CD14-positive monocyte (primary cell): ENCODE measurements around the gene LRPPRC. TPM values are rescaled to one million over a fixed set of nuclear protein-coding genes. Genes with fewer than 3 reads are reported as not detected.

ENCODE experiments used
- DNase-seq, 3 donors: peaks; one replicate each; pipeline ENCODE4 v3.0.0-alpha.2; 2011 to 2022
- H2AFZ ChIP-seq: 2 replicates; pipeline ENCODE4 v1.6.0; 2012; ENCODE audit warnings: mild to moderate bottlenecking, low read depth, low read length, inconsistent platforms; ENCODE audit not compliant: insufficient read depth, poor library complexity, severe bottlenecking
- H3K27ac ChIP-seq, 2 donors: 1 replicate in 1 of 2; 2 replicates in 1 of 2; pipeline ENCODE4 v1.5.1; 2012 to 2013; ENCODE audit warnings: low read length in 2 of 2, control low read depth in 1 of 2, inconsistent platforms in 1 of 2, low read depth in 1 of 2, mild to moderate bottlenecking in 1 of 2
- H3K27me3 ChIP-seq, 2 donors: one replicate each; pipeline versions ENCODE4 v1.6.0 to v1.6.1; 2011 to 2013; ENCODE audit warnings: low read length in 2 of 2; ENCODE audit not compliant: control insufficient read depth in 2 of 2, insufficient read depth in 2 of 2
- H3K36me3 ChIP-seq, 2 donors: replicated peaks in 1 of 2; 1 replicate in 1 of 2; 2 replicates in 1 of 2; pipeline versions ENCODE4 v1.5.1 to v1.6.1; 2012 to 2013; ENCODE audit warnings: low read length in 2 of 2, control low read depth in 1 of 2, inconsistent platforms in 1 of 2, mild to moderate bottlenecking in 1 of 2; ENCODE audit not compliant: insufficient read depth in 2 of 2, control insufficient read depth in 1 of 2
- H3K4me1 ChIP-seq, 2 donors: 1 replicate in 1 of 2; 2 replicates in 1 of 2; pipeline versions ENCODE4 v1.5.1 to v1.6.1; 2012 to 2013; ENCODE audit warnings: low read length in 2 of 2, control low read depth in 1 of 2, inconsistent platforms in 1 of 2, mild to moderate bottlenecking in 1 of 2, moderate library complexity in 1 of 2; ENCODE audit not compliant: insufficient read depth in 2 of 2, control insufficient read depth in 1 of 2
- H3K4me2 ChIP-seq: replicated peaks from 2 replicates; pipeline ENCODE3; 2012; ENCODE audit warnings: low read length, moderate library complexity, mild to moderate bottlenecking; ENCODE audit not compliant: poor library complexity, severe bottlenecking; ENCODE audit errors: extremely low read depth
- H3K4me3 ChIP-seq, 3 experiments: fragments of 200-600 bp in 1 of 3; sonication (generic) in 1 of 3; replicated peaks in 1 of 3; 1 replicate in 2 of 3; 2 replicates in 1 of 3; pipeline ENCODE4 v1.5.1; 2011 to 2013; ENCODE audit warnings: low read length in 3 of 3, mild to moderate bottlenecking in 3 of 3, control low read depth in 2 of 3, low read depth in 2 of 3, inconsistent platforms in 1 of 3, moderate library complexity in 1 of 3
- H3K79me2 ChIP-seq: 2 replicates; pipeline ENCODE4 v1.6.0; 2012; ENCODE audit warnings: mild to moderate bottlenecking, control low read depth, inconsistent platforms, low read length, moderate library complexity; ENCODE audit not compliant: insufficient read depth
- H3K9ac ChIP-seq: 2 replicates; pipeline ENCODE4 v1.6.0; 2017; ENCODE audit warnings: low read length, mild to moderate bottlenecking; ENCODE audit not compliant: insufficient read depth, poor library complexity, severe bottlenecking
- H3K9me3 ChIP-seq, 2 donors: replicated peaks in 1 of 2; 1 replicate in 1 of 2; 2 replicates in 1 of 2; pipeline versions ENCODE4 v1.5.1 to v1.6.1; 2012 to 2013; ENCODE audit warnings: low read length in 2 of 2, control low read depth in 1 of 2; ENCODE audit not compliant: control insufficient read depth in 1 of 2, insufficient read depth in 1 of 2
- H4K20me1 ChIP-seq: 2 replicates; pipeline ENCODE4 v1.6.0; 2012; ENCODE audit warnings: mild to moderate bottlenecking, low read length, control low read depth, moderate library complexity; ENCODE audit not compliant: insufficient read depth
- H3K27ac Mint-ChIP-seq, 7 donors: one replicate each; pipeline ENCODE4 v1.8.0; 2020; ENCODE audit warnings: mild to moderate bottlenecking in 7 of 7, mixed read lengths in 7 of 7, moderate library complexity in 6 of 7, inconsistent platforms in 2 of 7
- H3K27me3 Mint-ChIP-seq, 3 donors: one replicate each; pipeline ENCODE4 v1.8.0; 2021 to 2022; ENCODE audit warnings: low read depth in 3 of 3, mild to moderate bottlenecking in 3 of 3, mixed read lengths in 3 of 3, moderate library complexity in 3 of 3, inconsistent platforms in 1 of 3
- H3K36me3 Mint-ChIP-seq, 2 donors: one replicate each; pipeline ENCODE4 v1.8.0; 2020; ENCODE audit warnings: mixed read lengths in 2 of 2, inconsistent platforms in 1 of 2, mild to moderate bottlenecking in 1 of 2
- H3K4me1 Mint-ChIP-seq: one replicate; pipeline ENCODE4 v1.8.0; 2020; ENCODE audit warnings: mild to moderate bottlenecking, mixed read lengths
- H3K4me3 Mint-ChIP-seq, 2 donors: one replicate each; pipeline ENCODE4 v1.8.0; 2020; ENCODE audit warnings: mild to moderate bottlenecking in 2 of 2, mixed read lengths in 2 of 2, moderate library complexity in 1 of 2
- H3K9me3 Mint-ChIP-seq, 7 donors: one replicate each; pipeline ENCODE4 v1.8.0; 2020 to 2022; ENCODE audit warnings: mixed read lengths in 7 of 7, mild to moderate bottlenecking in 6 of 7, moderate library complexity in 6 of 7, inconsistent platforms in 2 of 7
- CTCF ChIP-seq: fragments of 200-600 bp; IDR thresholded peaks from one replicate; pipeline ENCODE4 v1.8.0; 2022; ENCODE audit warnings: antibody characterized with exemption, mild to moderate bottlenecking
- WGBS: methylation state at CpG from one replicate; pipeline ENCODE4 v1.1.5; 2013; ENCODE audit warnings: missing lambda C conversion rate; ENCODE audit not compliant: insufficient coverage; 5-methylcytosine and 5-hydroxymethylcytosine counted together
- intact Hi-C, 2 donors: fragments of 100-400 bp; cut with micrococcal nuclease; formaldehyde crosslinking; loops; one replicate each; pipeline versions ENCODE4 v1.15.0 to v1.15.1; 2023
- polyA plus RNA-seq, 3 donors: library from polyadenylated mRNA; depleted of rRNA in 1 of 3; unstranded in 2 of 3; stranded (reverse) in 1 of 3; fragments of 300-500 nt in 2 of 3; fragments of >200 nt in 1 of 3; fragmentation: Illumina TruSeq in 2 of 3; gene quantifications; 1 replicate in 2 of 3; 2 replicates in 1 of 3; pipeline ENCODE4 v1.2.3, GENCODE V29; 2012 to 2021

The LRPPRC gene
- polyA plus RNA-seq, 3 donors, result 15.5 to 25.0 (median 24.8) TPM

- DNase-seq, result no peak
- Mint-ChIP-seq H3K27ac (no peak overlapping the region), H3K4me3 (no peak overlapping the region), H3K36me3 (no peaks in the 10 kb centered on the region), H3K4me1 (no peaks in the 10 kb centered on the region), H3K9me3 (peaks cover 0 to 3% (median 0%) of the 10 kb centered on the region in 7 donors), H3K27me3 (peaks cover 0 to 25% (median 1%) of the 10 kb centered on the region in 3 donors)
- WGBS, result 100% methylated on average over 1 of the region's 12 CpGs
- intact Hi-C loops, result no loop called here
- no peak for TF ChIP-seq CTCF
- no peaks in the 10 kb centered on the region for H3K27me3 ChIP-seq
- no peak overlapping the region for H3K4me3 ChIP-seq
- no peaks in the 10 kb centered on the region for H3K79me2 ChIP-seq
- H3K9ac ChIP-seq, result no peak overlapping the region
- H3K27ac ChIP-seq, result no peak overlapping the region
- no peak overlapping the region for H2AFZ ChIP-seq
- H3K4me1 ChIP-seq, result no peaks in the 10 kb centered on the region
- H3K36me3 ChIP-seq, result no peaks in the 10 kb centered on the region
- H4K20me1 ChIP-seq, result no peaks in the 10 kb centered on the region
- no peak overlapping the region for H3K4me2 ChIP-seq
- no peaks in the 10 kb centered on the region for H3K9me3 ChIP-seq
These were observed 123.6 kb downstream of the LRPPRC start for GRCh38 chr2:43872151-43872550.

GRCh38 chr2:43855292-43855691 is 140.5 kb downstream of the LRPPRC start:
- 67% methylated on average over 1 of the region's 2 CpGs for WGBS
- no peak overlapping the region for H2AFZ ChIP-seq
- H3K9me3 ChIP-seq, result no peaks in the 10 kb centered on the region
- Mint-ChIP-seq H3K27ac (no peak overlapping the region), H3K4me3 (no peak overlapping the region), H3K36me3 (no peaks in the 10 kb centered on the region), H3K9me3 (peaks cover 0 to 5% (median 0%) of the 10 kb centered on the region in 7 donors), H3K27me3 (peaks cover 3 to 28% (median 6%) of the 10 kb centered on the region in 3 donors), H3K4me1 (no peaks in the 10 kb centered on the region)
- no peak overlapping the region for H3K9ac ChIP-seq
- intact Hi-C loops, result no loop called here
- H3K27me3 ChIP-seq, result no peaks in the 10 kb centered on the region
- H3K4me2 ChIP-seq, result no peak overlapping the region
- no peak overlapping the region for H3K4me3 ChIP-seq
- no peak for TF ChIP-seq CTCF
- no peaks in the 10 kb centered on the region for H3K79me2 ChIP-seq
- no peaks in the 10 kb centered on the region for H3K36me3 ChIP-seq
- H4K20me1 ChIP-seq, result no peaks in the 10 kb centered on the region
- no peak overlapping the region for H3K27ac ChIP-seq
- no peak for DNase-seq
- no peaks in the 10 kb centered on the region for H3K4me1 ChIP-seq
